Activated effector memory CD4-positive, alpha-beta T cell treated with anti-CD3 and anti-CD28 coated beads, Interleukin-2, amount 50 U/mL, for 16 hours (primary cell): ENCODE data around the gene MMP17.

ENCODE experiments used
- DNase-seq: peaks from one replicate; pipeline ENCODE4 v3.0.0-alpha.2; 2020

MMP17 gene

GRCh38 chr12:131827961-131828534 lies at the start of gene MMP17:
Gene MMP17 (plus strand): TSS chr12:131828393. CDS start chr12:131828495, 102 bp downstream.
- DNase-seq: peak; percentile 73

- peak; percentile 27 for DNase-seq
These were observed 49.2 kb upstream of the MMP17 start for GRCh38 chr12:131779027-131779426.

GRCh38 chr12:131782061-131782460 lies 46.1 kb upstream of the MMP17 start:
- no peak for DNase-seq

GRCh38 chr12:131783915-131784541 lies 44.2 kb upstream of the MMP17 start:
- DNase-seq: peak; percentile 31

- peak; percentile 28 for DNase-seq
These were observed 43.1 kb upstream of the MMP17 start for GRCh38 chr12:131784909-131785762.

- no peak for DNase-seq
These were observed 42.3 kb upstream of the MMP17 start for GRCh38 chr12:131785763-131786330.

GRCh38 chr12:131786331-131786730 lies 41.9 kb upstream of the MMP17 start:
- DNase-seq: no peak

- no peak for DNase-seq
These were observed 41.0 kb upstream of the MMP17 start for GRCh38 chr12:131787143-131787660.

GRCh38 chr12:131788070-131788469 lies 40.1 kb upstream of the MMP17 start:
- DNase-seq: no peak

- DNase-seq: no peak
These were observed 38.6 kb upstream of the MMP17 start for GRCh38 chr12:131789638-131790037.

GRCh38 chr12:131793243-131794022 lies 34.8 kb upstream of the MMP17 start:
- no peak for DNase-seq

- no peak for DNase-seq
These were observed 34.1 kb upstream of the MMP17 start for GRCh38 chr12:131794061-131794460.

- DNase-seq: no peak
These were observed 33.6 kb upstream of the MMP17 start for GRCh38 chr12:131794573-131794972.

- no peak for DNase-seq
These were observed 33.1 kb upstream of the MMP17 start for GRCh38 chr12:131795064-131795463.

- DNase-seq: no peak
These were observed 32.3 kb upstream of the MMP17 start for GRCh38 chr12:131795690-131796410.

GRCh38 chr12:131796411-131796736 lies 31.8 kb upstream of the MMP17 start:
- DNase-seq: no peak

GRCh38 chr12:131796754-131797587 lies 31.2 kb upstream of the MMP17 start:
- DNase-seq: no peak

GRCh38 chr12:131797588-131797934 lies 30.6 kb upstream of the MMP17 start:
- DNase-seq: no peak

- no peak for DNase-seq
These were observed 29.0 kb upstream of the MMP17 start for GRCh38 chr12:131799195-131799594.

GRCh38 chr12:131799828-131800593 lies 28.2 kb upstream of the MMP17 start:
- DNase-seq: no peak
